Measurements from ENCODE around the gene PROSER2. TPM values are rescaled to one million over a fixed set of nuclear protein-coding genes. Genes with fewer than 3 reads are reported as not detected.

The PROSER2 gene
- total and polyA plus RNA-seq, 2 of the 13 experiments (the other 11 are each of a cell fraction or from before 2014, with no cell fraction given), result 6.9 to 7.7 TPM

GRCh38 chr10:11773761-11774441 is 49.3 kb upstream of the PROSER2 start:
- Histone ChIP-seq H3K27me3 (ENCODE audit: control insufficient read depth in 1 of 2, insufficient read depth in 2 of 2, low read length in 2 of 2) (peaks cover 1 to 17% of the 10 kb centered on the region in 2 experiments; a peak in 3 of 5 replicates), H3K79me2 (ENCODE audit: insufficient read depth, low read length) (no peaks in the 10 kb centered on the region), H3K36me3 (replicated peaks in 1 of 2; ENCODE audit: control insufficient read depth in 1 of 2, insufficient read depth in 2 of 2, low read length in 2 of 2) (no peaks in the 10 kb centered on the region), H3K4me3 (replicated peaks in 1 of 3; ENCODE audit: insufficient read depth in 1 of 3, low read depth in 2 of 3, low read length in 3 of 3) (no peak overlapping the region), H3K27ac (ENCODE audit: extremely low read length, insufficient read depth, low read length) (no peak overlapping the region), H3K4me1 (ENCODE audit: insufficient read depth, low read length) (peaks cover 6% of the 10 kb centered on the region; the same call in 1 of the 2 replicates), H3K4me2 (ENCODE audit: low read depth, low read length) (no peak overlapping the region), H3K9me3 (ENCODE audit: low read length) (no peaks in the 10 kb centered on the region), H2AFZ (ENCODE audit: low read length) (no peak overlapping the region), H3K9ac (ENCODE audit: insufficient read depth, low read depth, low read length) (no peak overlapping the region), H4K20me1 (ENCODE audit: insufficient read depth, low read length) (no peaks in the 10 kb centered on the region)
- no peak for FAIRE-seq
- no peak for ATAC-seq
- TF ChIP-seq ZNF614 (CRISPR knock-in tag; IDR thresholded peaks at IDR 0.05; ENCODE audit: borderline replicate concordance) (no peak), ZBTB2 (CRISPR knock-in tag; IDR thresholded peaks at IDR 0.05; ENCODE audit: low read depth) (no peak), ZNF563 (CRISPR knock-in tag; IDR thresholded peaks at IDR 0.05) (no peak), ZNF143 (CRISPR knock-in tag; IDR thresholded peaks at IDR 0.05) (no peak), MXI1 (IDR thresholded peaks at IDR 0.05; ENCODE audit: borderline replicate concordance, low read depth, low read length) (no peak), SNAPC5 (CRISPR knock-in tag; IDR thresholded peaks at IDR 0.05; ENCODE audit: borderline replicate concordance) (no peak), ZNF44 (CRISPR knock-in tag; IDR thresholded peaks at IDR 0.05) (no peak), MYNN (CRISPR knock-in tag; IDR thresholded peaks at IDR 0.05; ENCODE audit: low read depth) (no peak), ZIK1 (CRISPR knock-in tag; IDR thresholded peaks at IDR 0.05; ENCODE audit: borderline replicate concordance, low read depth) (no peak), GABPA (IDR thresholded peaks at IDR 0.05; ENCODE audit: low read depth, low read length) (no peak), GABPA (CRISPR knock-in tag; IDR thresholded peaks at IDR 0.05; ENCODE audit: low read depth) (no peak)
- WGBS (ENCODE audit: low lambda C conversion rate), result 73% methylated on average over 14 of the region's 14 CpGs
- intact Hi-C loops (cut with micrococcal nuclease; ENCODE audit: unreplicated experiment), result no loop called here
- in situ Hi-C loops (cut with HindIII; ENCODE audit: extremely low pct_ligation_motif_present, low pct_unique_long_range_greater_than_20kb), result no loop called here
- BruUV-seq (replicated peaks), result no TSS peak
- DNase-seq (ENCODE audit: low spot score), result no peak
- POLR2A ChIA-PET, result no interaction called here
- CTCF ChIA-PET (ENCODE audit: low intra/inter-chr PET ratio, low total read pairs), result no interaction called here

Data from HepG2 (cell line).